Calu3 (cell line): ENCODE data around the gene SORBS2. TPM values are rescaled to one million over a fixed set of nuclear protein-coding genes. Genes with fewer than 3 reads are reported as not detected.

ENCODE experiments used
- BruUV-seq: library from RNA; stranded (reverse); fragments of 400-500 nt; replicated peaks from 2 replicates; lab custom pipeline; 2021; lab: Mats Ljungman, UMichigan
- CTCF ChIA-PET: fragments of 300-600 bp; sonication (Branson Sonifier 250); formaldehyde crosslinking; loops from one replicate; lab custom pipeline; 2022; ENCODE audit warnings: antibody characterized with exemption; lab: Charles Lee
- DNase-seq: peaks from one replicate; pipeline ENCODE4 v3.0.0; 2022
- H3K27ac Mint-ChIP-seq: one replicate; pipeline ENCODE4 v1.8.0; 2022; ENCODE audit warnings: mixed read lengths; ENCODE audit not compliant: unreplicated experiment
- H3K27me3 Mint-ChIP-seq: one replicate; pipeline ENCODE4 v1.8.0; 2022; ENCODE audit warnings: mixed read lengths; ENCODE audit not compliant: unreplicated experiment
- H3K36me3 Mint-ChIP-seq: one replicate; pipeline ENCODE4 v1.8.0; 2022; ENCODE audit warnings: mild to moderate bottlenecking, moderate library complexity, mixed read lengths; ENCODE audit not compliant: insufficient read depth, unreplicated experiment
- H3K4me1 Mint-ChIP-seq: one replicate; pipeline ENCODE4 v1.8.0; 2022; ENCODE audit warnings: mild to moderate bottlenecking, low read depth, mixed read lengths; ENCODE audit not compliant: unreplicated experiment
- H3K4me3 Mint-ChIP-seq: one replicate; pipeline ENCODE4 v1.8.0; 2022; ENCODE audit warnings: mild to moderate bottlenecking, low read depth, moderate library complexity, mixed read lengths; ENCODE audit not compliant: unreplicated experiment
- H3K9me3 Mint-ChIP-seq: one replicate; pipeline ENCODE4 v1.8.0; 2022; ENCODE audit warnings: low read depth, mixed read lengths; ENCODE audit not compliant: unreplicated experiment
- intact Hi-C: fragments of 100-400 bp; cut with micrococcal nuclease; formaldehyde crosslinking; loops from one replicate; pipeline ENCODE4 v1.10.0; 2022; ENCODE audit not compliant: unreplicated experiment
- total RNA-seq: library from RNA; stranded (reverse); gene quantifications from 2 replicates; pipeline ENCODE4 v1.2.3, GENCODE V29; 2022
- TF ChIP-seq, protein P1 (sequence below): fragments of 200-600 bp; IDR thresholded peaks from one replicate; pipeline ENCODE4 v1.8.0; 2022; ENCODE audit warnings: antibody characterized with exemption; ENCODE audit not compliant: unreplicated experiment

SORBS2 gene
- total RNA-seq, 1 experiment from 2014 or later, result 52.8 TPM

DNA sequence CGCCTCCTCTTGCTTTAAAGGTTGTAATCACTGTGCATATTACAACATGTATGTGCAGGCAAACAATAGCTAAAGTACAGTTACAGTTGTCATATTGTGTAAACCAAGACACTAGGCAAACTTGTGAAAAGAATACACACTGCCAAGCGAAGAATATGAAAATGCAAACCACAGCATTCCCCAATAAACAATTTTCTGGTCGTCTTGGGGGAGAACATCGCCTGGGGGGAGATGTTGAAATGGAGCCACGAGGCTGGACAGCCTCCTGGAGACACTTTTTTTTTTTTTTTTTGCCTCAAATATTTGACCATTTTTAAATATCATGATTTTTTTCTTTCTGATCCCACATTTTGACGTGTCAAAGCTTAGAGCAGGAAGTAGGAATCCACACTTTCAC, 225.0 kb downstream of the SORBS2 start:
- Mint-ChIP-seq H3K27me3 (no peaks in the 10 kb centered on the region), H3K27ac (no peak overlapping the region), H3K9me3 (no peaks in the 10 kb centered on the region), H3K4me1 (no peaks in the 10 kb centered on the region), H3K4me3 (no peak overlapping the region), H3K36me3 (peaks cover 4% of the 10 kb centered on the region)
- intact Hi-C loops, result no loop called here
- no TSS peak for BruUV-seq
- TF ChIP-seq, protein P1, sequence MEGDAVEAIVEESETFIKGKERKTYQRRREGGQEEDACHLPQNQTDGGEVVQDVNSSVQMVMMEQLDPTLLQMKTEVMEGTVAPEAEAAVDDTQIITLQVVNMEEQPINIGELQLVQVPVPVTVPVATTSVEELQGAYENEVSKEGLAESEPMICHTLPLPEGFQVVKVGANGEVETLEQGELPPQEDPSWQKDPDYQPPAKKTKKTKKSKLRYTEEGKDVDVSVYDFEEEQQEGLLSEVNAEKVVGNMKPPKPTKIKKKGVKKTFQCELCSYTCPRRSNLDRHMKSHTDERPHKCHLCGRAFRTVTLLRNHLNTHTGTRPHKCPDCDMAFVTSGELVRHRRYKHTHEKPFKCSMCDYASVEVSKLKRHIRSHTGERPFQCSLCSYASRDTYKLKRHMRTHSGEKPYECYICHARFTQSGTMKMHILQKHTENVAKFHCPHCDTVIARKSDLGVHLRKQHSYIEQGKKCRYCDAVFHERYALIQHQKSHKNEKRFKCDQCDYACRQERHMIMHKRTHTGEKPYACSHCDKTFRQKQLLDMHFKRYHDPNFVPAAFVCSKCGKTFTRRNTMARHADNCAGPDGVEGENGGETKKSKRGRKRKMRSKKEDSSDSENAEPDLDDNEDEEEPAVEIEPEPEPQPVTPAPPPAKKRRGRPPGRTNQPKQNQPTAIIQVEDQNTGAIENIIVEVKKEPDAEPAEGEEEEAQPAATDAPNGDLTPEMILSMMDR, result no peak
- CTCF ChIA-PET, result no interaction called here
- DNase-seq, result no peak

- CTCF ChIA-PET, result no interaction called here
- no TSS peak for BruUV-seq
- Mint-ChIP-seq H3K4me3 (no peak overlapping the region), H3K4me1 (no peaks in the 10 kb centered on the region), H3K27ac (no peak overlapping the region), H3K27me3 (no peaks in the 10 kb centered on the region), H3K9me3 (no peaks in the 10 kb centered on the region), H3K36me3 (peaks cover 4% of the 10 kb centered on the region)
- TF ChIP-seq, protein P1, result no peak
- DNase-seq, result no peak
- intact Hi-C loops, result no loop called here
These were observed 226.8 kb downstream of the SORBS2 start for GRCh38 chr4:185585211-185585610.

DNA sequence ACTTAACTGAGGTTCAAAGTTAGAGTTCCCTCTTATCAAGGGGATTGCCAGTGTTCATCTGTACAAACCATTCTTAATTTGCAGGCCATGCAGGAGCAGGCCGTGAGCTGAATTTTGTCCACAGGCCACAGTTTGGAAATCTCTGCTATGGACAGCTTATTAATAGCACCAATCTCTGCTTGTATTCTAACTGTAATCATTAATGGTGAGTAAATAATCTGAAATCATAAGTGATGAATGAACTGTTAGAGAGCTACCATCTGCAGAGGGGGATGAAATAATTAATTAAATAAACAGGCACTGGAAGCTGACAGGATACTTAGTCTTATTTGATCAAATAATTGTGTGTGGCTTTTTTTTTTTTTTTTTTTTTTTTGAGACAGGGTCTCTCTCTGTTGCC, 228.2 kb downstream of the SORBS2 start:
- Mint-ChIP-seq H3K4me3 (no peak overlapping the region), H3K9me3 (no peaks in the 10 kb centered on the region), H3K27ac (no peak overlapping the region), H3K36me3 (peaks cover 4% of the 10 kb centered on the region), H3K4me1 (no peaks in the 10 kb centered on the region), H3K27me3 (no peaks in the 10 kb centered on the region)
- CTCF ChIA-PET, result interaction anchor here (0.7 kb wide), 1 partner anchor 42 kb away, joined by 3 read pairs; no protein-coding TSS in a partner anchor
- intact Hi-C loops, result no loop called here
- TF ChIP-seq, protein P1, result no peak
- no peak for DNase-seq
- BruUV-seq, result no TSS peak

GRCh38 chr4:185582651-185583400, 229.2 kb downstream of the SORBS2 start:
- BruUV-seq, result no TSS peak
- H3K9me3 Mint-ChIP-seq, result no peaks in the 10 kb centered on the region
- intact Hi-C loops, result no loop called here

More at GRCh38 chr4:185582651-185583400, 229.2 kb downstream of the SORBS2 start:
- DNase-seq, result no peak
- Mint-ChIP-seq H3K27me3 (no peaks in the 10 kb centered on the region), H3K36me3 (peaks cover 4% of the 10 kb centered on the region), H3K27ac (no peak overlapping the region), H3K4me3 (no peak overlapping the region), H3K4me1 (no peaks in the 10 kb centered on the region)
- TF ChIP-seq, protein P1, result no peak
- CTCF ChIA-PET, result no interaction called here
